Muscle of arm (tissue), 14 donors: ENCODE data around the gene CXCL17. TPM values are rescaled to one million over a fixed set of nuclear protein-coding genes. Genes with fewer than 3 reads are reported as not detected.
"Not testable (repeated sequence)": the region's sequence is repeated elsewhere in the genome, so short reads cannot be mapped to it uniquely, and the experiment has no call there.

Experiments used
- DNase-seq: peaks from one replicate; pipeline ENCODE4 v3.0.0-alpha.2; 2013
- long read RNA-seq, 11 donors: transcript quantifications; one replicate each; lab custom pipeline, GENCODE V29; 2026
- polyA plus RNA-seq, 12 donors: library from polyadenylated mRNA; unstranded; fragments of 120-200 nt; gene quantifications; one replicate each; pipeline ENCODE4 v1.2.1, GENCODE V29; 2013; ENCODE audit not compliant: insufficient read length in 12 of 12

CXCL17 gene, protein sequence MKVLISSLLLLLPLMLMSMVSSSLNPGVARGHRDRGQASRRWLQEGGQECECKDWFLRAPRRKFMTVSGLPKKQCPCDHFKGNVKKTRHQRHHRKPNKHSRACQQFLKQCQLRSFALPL
- 1 to 10 TPM in 3 of 12 donors, not detected in 9; 1.5 to 3.2 (median 2.0) TPM for polyA plus RNA-seq
- long read RNA-seq, donor 1, result 0 reads
- long read RNA-seq, donor 2, result 0 reads
- long read RNA-seq, donor 3, result 0 reads
- long read RNA-seq, donor 4, result 0 reads
- long read RNA-seq, donor 5, result 0 reads
- long read RNA-seq, donor 6, result 0 reads
- long read RNA-seq, donor 7, partial matches to known transcripts, result 0 of 2 reads
- long read RNA-seq, donor 7, other reads (novel, unspliced or antisense), result 0 of 2 reads
- long read RNA-seq, donor 8, result 0 reads
- long read RNA-seq, donor 9, result 0 reads
- long read RNA-seq, donor 10, result 0 reads
- long read RNA-seq, donor 11, result 0 reads

DNA sequence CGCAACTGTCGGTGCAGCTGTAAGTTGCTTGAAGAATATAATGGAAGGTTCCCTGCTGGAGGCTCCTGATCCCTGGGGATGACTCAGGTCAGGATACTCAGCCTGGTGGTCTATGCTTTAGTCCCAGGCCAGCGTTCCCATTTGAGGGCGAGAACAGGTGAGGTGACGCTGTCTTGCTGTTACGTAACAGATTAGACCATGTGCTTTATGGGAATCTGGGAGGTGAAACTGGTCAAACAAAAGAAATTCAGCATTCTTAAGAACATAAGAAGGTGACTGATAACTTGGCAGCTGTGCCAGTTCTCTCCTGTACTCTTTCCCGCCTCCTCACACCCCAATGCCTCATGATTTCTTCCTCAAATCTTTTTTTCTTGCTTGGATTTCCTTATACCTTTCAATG lies at the start of gene CXCL17:
TSS of gene CXCL17 (minus strand) at position 114 of the 400 bp plus-strand sequence. CDS start 114 bp downstream, outside the sequence.
- no peak for DNase-seq

DNA sequence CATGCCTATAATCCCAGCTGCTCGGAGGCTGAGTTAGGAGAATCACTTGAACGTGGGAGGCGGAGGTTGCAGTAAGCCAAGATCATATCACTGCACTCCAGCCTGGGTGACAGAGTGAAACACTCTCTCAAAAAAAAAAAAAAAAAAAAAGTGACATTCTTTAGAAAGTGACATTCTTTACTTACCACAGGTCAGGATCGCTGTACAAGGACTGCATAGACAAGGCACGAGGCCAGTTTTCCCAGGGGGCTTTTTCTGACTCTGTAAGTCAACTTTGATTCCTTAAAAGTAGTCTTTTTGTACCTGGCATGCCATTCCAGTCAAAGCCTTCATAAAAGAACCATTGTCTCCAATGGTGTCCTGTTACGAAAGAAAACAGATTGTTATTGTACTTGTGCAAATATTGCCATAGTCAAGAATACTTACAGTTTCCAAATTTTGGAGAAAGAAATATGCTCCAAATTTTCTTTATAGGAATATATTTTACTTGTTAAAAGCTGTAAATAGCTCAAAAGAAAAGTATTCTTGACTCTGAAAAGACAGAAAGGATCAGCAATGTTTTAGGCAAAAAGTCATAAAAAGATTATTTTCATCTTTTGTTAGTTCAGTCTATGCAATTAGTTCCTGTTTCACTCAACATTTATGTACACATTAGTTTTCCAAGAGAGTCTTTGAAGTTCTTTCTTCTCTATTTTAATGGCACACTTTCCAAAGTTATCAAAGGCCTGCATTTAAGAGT lies 46.2 kb upstream of the CXCL17 start:
- no peak for DNase-seq

DNA sequence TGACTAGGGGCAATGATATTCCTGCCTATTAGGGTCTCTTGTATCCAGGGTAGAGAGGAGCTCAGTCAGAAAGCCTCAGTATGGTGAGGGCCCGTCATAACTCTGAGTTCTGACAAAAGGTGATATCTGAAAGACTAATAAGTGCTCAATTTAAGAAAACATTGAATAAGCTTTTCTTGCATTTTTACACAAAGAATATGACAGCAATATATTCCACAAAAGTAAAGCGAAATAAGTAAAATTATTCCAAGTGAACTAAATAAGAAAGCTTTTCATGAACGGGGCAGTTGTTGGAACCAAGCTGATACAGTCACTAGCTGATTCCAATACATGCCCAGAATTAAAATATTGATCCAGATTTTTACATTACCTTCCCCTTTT lies 45.0 kb upstream of the CXCL17 start:
- DNase-seq, result no peak

DNA sequence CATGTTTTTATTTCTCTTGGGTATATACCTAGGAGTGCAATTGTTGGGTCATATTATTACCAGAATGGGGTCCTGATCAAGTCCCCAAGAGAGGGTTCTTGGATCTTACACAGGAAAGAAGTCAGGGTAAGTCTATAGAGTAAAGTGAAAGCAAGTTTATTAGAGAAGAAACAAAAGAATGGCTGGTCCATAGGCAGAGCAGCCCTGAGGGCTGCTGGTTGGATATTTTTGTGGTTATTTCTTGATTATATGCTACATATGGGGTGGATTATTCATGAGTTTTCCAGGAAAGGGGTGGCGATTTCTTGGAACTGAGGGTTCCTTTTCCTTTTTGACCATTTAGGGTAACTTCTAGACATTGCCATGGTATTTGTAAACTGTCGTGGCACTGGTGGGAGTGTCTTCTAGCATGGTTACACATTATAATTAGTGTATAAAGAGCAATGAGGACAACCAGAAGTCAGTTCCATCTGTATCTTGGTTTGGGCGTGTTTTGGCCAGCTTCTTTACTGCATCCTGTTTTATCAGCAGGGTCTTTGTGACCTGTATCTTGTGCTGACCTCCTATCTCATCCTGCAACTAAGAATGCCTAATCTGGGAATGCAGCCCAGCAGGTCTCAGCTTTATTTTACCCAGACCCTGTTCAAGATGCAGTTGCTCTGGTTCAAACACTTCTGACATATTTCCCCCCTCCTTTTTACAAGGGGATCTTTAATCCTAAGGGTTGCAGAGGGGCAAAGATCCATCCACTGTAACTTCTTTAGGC lies 44.5 kb upstream of the CXCL17 start:
- DNase-seq, result no peak

DNA sequence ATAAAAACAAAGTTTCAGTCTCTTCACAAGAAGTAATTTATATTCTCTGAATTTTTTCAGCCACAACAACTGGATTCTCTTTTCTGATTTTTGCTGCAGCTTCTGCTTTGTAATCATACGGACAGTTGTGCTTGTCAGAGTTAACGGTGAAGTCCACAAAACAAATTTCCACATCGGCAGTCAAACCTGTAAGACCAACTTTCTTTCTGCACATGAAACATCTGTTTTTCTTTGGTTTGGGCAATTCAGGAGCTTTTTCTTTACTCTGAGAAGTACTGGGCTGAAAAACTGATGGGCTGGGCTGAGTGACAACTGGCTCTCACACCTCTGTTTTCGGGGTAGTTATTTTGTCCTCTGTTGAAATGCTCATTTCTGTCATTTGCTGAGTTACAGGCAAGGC lies 42.3 kb upstream of the CXCL17 start:
- not testable (repeated sequence) for DNase-seq

DNA sequence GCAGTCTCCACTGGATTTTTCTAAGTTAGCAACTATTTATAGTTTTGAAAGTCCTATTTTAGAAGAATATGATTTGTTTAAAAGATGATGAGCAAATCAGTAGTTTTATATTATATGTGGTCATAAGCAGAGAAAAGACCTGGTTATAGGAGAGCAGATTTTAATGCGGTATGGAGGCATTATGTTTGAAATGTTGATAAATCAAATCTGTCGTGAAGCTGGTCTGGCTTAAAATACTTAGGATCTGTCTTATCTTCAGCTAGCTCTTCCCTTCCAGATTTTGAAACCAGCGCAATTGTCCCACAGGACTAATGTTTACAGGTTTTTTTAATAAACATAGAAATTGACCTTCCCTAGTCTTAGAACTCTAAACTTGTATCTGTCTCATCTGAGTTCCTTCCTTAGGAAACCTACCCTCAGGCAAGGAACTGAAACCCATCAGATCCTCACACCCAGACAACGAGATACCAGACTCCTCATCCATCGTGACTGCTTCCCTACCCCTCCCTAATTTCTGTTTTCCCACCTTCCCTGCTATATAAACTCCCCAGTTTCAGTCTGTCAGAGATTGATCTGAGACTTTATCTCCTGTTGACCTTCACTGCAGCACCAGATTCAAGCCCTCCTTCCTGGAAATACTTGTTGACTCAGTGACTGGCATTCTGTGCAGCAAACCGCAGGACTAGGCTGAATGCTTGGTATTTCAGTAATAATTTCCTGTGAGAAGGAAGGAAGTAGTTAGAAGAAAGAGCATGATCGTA lies 37.8 kb upstream of the CXCL17 start:
- DNase-seq, result no peak

DNA sequence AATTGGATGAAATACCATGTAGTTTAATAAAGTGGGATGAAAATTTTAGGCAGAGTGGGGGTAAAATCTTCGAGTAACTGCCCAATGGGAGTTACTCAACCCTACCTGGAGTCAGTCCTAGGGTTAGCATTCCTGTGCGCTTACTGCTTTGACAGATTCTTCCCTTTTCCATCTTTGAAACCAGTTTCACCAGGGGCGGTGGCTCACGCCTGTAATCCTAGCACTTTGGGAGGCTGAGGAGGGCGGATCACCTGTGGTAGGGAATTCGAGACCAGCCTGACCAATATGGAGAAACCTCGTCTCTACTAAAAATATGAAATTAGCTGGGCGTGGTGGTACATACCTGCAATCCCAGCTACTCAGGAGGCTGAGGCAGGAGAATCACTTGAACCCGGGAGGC lies 37.0 kb upstream of the CXCL17 start:
- DNase-seq, result no peak

DNA sequence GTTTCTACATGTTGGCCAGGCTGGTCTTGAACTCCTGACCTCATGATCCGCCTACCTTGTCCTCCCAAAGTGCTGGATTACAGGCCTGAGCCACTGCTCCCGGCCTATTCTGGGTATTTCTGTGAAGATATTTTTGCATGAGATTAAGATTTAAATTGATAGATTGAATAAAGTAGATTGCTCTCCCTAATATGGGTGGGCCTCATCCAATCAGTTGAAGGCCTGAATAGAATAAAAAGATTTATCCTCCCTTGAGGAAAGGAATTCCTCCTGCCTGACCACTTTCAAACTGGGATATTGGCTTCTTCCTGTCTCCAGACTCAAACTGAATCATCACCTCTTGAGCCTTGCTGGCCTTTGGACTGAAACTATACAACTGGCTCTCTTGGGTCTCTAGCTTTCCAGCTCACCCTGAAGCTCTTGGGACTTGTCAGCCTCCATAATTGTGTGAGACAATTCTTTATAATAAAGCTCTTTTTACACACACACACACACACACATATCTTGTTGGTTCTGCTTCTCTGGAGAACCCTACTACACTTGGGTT lies 36.1 kb upstream of the CXCL17 start:
- DNase-seq, result no peak

DNA sequence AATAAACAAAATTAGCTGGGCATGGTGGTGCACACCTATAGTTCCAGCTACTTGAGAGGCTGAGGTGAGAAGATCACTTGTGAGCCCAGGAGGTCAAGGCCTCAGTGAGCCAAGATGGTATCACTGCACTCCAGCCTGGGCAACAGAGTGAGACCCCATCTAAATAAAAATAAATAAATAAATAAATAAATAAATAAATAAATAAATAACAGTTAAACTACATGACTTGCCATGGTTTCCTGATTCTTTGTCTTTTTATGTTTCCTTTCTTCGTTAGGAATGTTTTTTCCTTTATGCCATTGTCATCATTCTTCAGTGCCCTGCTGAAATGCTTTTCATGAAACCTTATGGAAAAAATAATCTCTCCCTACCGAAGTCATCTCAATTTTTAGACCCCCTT lies 35.2 kb upstream of the CXCL17 start:
- DNase-seq, result no peak

DNA sequence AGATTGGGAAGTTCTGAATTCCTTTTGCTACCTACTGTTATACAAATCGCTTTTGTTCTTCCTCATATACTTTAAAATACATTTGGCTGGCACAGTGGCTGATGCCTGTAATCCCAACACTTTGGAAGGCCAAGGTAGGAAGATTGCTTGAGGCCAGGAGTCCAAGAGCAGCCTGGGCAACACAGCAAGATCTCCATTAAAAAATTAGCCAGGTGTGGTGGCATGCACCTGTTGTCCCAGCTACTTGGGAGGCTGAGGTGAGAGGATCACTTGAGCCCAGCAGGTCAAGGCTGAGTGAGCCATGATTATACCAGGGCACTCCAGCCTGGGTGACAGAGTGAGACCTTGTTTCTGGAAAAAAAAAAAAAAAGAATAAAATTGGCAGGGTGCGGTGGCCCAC lies 34.4 kb upstream of the CXCL17 start:
- DNase-seq, result no peak

DNA sequence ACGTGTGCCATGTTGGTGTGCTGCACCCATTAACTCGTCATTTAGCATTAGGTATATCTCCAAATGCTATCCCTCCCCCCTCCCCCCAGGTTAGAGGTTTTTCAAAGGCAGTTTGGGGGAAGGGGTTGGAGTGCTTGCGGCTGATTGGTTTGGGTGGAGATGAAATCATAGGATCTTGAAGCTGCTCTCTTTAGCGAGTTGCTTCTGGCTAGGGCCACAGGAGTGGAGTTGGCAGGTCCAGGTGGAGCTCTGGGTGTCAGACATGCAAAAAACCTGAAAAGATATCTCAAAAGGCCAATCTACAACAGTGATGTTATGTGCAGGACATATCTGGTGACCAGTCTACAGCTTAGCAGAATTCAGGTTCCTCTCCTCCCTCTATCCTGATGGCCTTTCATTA lies 32.6 kb upstream of the CXCL17 start:
- no peak for DNase-seq

DNA sequence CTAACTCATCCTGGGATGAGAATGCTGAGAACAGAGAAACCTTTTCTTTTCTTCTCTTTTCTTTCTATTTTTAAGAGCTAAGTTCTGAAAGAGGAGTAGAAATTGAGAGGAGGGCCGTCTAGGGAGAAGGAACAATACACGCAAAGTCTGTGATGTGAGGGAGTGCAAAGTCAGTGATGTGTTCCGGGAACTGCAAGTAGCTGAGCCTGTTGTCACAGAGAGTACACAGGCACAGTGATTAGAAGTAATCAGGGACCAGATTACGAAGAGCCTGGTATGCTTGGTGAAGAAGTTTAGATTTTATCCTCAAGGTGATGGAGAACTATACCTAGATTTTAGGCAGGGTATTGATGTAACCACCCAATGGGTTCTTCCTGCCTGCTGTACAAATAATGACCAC lies 32.0 kb upstream of the CXCL17 start:
- no peak for DNase-seq

DNA sequence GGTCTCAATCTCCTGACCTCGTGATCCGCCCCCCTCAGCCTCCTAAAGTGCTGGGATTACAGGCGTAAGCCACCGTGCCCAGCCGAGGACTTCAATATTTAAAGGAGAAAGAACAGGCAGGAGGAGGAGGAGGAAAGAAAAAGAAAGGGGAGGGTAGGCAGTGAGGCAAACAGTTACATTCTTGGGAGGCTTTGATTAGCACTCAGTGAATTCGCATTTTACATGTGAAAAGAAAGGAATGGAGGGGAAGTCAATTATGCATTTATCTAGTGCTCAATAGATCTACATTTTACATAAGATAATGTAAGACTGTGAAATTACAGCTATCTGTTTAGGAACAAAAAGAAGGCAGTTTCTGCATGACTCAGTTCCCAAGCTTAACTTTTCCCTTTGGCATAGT lies 30.9 kb upstream of the CXCL17 start:
- no peak for DNase-seq

DNA sequence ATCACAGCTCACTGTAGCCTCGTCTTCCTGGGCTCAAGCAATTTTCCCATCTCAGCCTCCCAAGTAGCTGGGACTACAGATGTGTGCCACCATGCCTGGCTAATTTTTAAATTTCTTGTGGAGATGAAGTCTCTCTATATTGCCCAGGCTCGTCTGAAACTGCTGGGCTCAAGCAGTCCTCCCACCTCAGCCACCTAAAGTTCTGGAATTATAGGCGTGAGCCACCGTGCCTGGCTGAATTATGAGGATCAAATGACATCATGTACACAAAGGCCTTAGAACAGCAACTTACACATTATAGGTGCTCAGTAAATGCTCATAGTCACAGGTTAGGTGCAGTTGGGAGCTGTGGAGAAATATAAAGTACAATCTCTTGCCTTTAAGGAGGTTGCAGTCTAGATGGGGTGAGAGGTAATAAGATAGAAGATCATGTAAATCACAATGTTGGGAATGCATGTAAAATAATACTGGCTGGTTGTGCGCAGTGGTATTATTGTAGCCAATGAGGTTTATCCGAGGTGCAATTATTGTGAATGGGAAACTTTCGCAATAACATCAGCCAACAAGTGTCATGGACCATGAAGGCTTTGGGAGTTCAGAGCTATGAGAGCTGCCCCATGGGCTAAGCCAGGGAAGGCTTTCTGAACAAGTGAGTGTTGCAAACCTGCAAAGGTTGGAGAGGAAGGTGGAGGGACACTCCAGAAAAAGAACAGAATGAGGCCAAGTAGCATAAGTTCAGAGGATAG lies 29.8 kb upstream of the CXCL17 start:
- DNase-seq, result no peak

DNA sequence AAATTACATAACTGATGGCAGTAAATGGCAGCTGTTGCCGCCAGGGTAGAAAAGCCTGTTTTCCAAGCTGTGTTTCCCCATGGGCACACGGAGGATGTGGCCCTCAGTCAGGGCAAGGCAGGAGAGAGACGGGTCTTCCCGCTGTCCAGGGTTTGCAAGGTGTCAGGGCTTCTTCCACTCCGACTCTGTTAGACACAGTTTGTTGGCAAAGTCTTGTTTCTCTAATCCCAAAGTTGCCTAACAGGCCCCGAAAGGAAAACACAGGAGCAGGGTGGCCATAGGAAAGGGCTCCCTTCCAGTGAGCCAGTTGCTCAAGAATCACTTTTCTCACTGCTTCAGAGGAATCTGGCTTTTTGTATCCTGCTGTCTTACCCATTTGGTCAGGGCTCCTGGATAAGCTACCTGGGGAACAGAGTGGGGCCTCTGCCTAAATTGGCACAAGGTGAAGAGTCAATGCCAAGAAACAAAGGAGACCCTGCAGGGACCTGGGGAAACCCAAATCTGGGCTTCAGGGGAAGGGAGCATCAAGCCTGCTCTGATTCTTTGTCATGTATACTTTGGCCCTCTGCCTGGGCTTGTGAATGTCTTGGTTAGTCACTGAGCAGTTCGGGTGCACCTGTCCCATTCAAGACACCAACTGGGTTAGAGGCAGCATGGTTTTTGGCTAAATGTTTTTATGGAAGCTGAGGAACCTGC lies 29.0 kb upstream of the CXCL17 start:
- DNase-seq, result no peak

DNA sequence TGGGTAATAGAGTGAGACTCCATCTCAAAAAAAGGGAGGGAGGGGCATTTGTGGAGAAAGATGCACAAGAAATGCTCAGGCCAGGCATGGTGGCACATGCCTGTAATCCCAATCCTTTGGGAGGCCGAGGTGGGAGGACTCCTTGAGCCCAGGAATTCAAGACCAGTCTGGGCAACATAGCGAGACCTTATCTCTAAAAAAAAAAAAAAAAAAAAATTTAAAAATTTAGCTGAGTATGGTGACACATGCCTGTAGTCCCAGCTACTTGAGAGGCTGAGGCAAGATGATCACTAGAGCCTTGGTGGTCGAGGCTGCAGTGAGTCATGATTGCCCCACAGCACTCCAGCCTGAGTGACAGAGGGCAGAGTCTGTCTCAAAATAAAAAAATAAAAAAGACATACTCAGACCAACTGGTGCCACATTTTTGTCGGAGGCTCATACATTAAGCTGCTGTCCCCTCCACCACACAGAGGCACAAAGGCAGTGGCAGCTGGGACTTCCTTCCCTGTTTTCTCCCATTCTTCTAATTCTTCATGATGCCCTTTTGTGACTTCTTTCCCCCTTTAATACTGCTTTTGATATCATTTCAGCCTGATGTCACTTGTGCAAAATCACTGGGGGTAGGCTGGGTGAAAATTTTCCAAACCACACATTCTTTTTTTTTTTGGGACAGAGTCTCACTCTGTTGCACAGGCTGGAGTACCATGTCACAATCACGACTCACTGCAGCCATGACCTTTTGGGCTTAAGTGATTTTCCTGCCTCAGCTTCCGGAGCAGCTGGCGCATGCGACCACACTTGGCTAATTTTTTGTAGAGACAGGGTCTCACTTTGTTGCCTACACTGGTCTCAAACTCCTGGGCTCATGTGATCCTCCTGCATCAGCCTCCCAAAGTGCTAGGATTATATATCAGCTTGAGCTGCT lies 26.8 kb upstream of the CXCL17 start:
- DNase-seq, result no peak

DNA sequence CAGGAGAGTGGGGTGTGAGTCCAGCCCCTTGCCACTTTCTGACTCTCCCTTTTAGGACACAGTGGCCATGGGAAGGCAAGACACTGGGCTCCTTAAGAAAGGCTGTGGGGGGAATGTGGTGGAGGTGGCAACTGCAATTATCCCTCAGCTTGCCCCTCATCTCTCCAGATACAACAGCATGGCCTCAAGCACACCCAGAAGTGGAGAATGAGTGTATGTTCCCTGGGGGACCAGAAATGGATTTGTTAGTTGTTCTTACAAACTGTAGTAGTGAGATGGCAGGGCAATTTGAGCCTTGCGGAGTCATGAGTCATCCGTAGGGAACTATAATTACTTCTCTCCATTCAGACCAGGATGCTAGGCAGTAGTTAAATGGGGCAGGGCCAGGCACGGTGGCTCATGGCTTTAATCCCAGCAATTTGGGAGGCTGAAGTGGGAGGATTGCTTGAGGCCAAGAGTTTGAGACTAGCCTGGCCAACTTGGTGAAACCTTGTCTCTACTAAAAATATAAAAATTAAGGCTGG lies 25.6 kb upstream of the CXCL17 start:
- DNase-seq, result no peak

DNA sequence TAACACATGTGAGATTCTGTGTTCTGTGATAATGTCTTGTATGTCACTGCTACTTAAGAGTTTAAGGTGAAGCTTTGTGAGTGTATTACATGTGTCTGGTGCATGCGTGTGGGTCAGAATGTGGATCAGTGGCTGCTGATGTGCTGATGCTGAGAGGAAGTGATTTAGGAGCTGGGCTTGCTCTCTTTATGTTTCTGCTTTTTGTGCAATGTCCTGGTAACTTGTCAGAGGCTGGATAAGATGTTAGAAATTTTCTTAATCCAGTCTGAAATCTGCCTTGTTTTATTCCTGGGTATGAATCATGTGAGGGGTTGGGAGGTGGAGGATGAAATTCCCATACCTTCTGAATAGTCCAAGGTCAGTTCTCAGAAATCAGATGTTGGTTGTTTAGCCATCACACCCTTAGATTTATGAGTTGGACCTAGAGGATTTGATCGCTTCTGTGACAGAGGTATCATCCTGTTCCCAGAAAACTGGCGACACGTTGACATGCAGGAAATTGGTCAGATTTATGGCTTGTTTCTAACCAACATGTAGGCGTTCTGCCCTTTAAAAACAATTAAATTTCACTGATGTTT lies 24.5 kb upstream of the CXCL17 start:
- DNase-seq, result no peak
